C4-2B (cell line): ENCODE results near the gene CACNA2D1.

Source experiments
- ZFX ChIP-seq: fragments of 450-650 bp; IDR thresholded peaks from 2 replicates; pipeline ENCODE4 v1.6.1; 2017
- TF ChIP-seq, protein P1 (sequence below): fragments of 450-650 bp; conservative IDR thresholded peaks from 2 replicates; pipeline ENCODE4 v1.5.1; 2017; ENCODE audit warnings: mild to moderate bottlenecking

- TF ChIP-seq, protein P1, sequence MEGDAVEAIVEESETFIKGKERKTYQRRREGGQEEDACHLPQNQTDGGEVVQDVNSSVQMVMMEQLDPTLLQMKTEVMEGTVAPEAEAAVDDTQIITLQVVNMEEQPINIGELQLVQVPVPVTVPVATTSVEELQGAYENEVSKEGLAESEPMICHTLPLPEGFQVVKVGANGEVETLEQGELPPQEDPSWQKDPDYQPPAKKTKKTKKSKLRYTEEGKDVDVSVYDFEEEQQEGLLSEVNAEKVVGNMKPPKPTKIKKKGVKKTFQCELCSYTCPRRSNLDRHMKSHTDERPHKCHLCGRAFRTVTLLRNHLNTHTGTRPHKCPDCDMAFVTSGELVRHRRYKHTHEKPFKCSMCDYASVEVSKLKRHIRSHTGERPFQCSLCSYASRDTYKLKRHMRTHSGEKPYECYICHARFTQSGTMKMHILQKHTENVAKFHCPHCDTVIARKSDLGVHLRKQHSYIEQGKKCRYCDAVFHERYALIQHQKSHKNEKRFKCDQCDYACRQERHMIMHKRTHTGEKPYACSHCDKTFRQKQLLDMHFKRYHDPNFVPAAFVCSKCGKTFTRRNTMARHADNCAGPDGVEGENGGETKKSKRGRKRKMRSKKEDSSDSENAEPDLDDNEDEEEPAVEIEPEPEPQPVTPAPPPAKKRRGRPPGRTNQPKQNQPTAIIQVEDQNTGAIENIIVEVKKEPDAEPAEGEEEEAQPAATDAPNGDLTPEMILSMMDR, result no peak
- TF ChIP-seq ZFX, result no peak
Observed at GRCh38 chr7:82291931-82292330, 151.6 kb downstream of the CACNA2D1 start.
